Measurements from ENCODE around the gene MANEAL.

The MANEAL gene

DNA sequence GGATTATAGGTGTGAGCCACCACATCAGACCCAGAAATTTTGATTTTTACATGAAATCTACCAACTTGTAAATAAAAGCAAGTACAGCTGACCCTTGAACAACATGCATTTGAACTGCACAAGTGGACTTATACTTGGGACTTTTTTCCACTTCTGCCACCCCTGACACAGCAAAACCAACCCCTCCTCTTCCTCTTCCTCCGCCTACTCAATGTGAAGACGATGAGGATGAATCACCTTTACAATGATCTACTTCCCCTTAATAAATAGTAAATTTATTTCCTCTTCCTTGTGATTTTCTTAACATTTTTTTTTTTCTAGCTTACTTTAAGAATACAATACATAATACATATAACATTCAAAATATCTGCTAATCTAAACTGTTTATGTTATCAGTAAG is 31.9 kb downstream of the MANEAL start:
- no peak for DNase-seq (ENCODE audit: low read depth in 3 of 3, low spot score in 1 of 3)

DNA sequence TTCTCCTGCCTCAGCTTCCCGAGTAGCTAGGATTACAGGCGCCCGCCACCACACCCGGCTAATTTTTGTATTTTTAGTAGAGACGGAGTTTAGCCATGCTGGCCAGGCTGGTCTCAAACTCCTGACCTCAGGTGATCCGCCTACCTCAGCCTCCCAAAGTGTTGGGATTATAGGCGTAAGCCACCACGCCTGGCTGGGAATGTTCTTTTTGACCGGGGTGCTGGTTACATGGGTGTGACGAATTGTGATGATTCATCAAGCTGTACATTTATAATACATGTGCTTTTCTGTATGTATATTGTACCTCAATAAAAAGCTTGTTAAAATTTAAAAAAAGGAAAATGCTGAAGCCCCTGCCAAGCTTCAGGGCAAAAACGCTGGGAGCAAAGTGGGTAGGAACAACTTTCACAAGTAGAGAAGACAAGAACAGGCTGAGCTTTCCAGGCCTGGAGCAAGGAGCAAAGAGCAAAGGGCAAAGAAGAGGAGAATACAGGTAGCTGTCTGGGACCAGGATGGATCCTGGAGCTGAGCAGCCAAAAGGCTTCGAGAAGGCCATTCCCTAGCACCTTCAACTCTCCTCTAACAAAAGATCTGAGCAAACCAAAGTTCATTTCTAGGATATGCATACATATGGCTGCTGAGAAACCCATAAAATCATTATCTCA is 34.9 kb downstream of the MANEAL start:
- DNase-seq (ENCODE audit: low read depth in 3 of 3, low spot score in 1 of 3) = no peak

DNA sequence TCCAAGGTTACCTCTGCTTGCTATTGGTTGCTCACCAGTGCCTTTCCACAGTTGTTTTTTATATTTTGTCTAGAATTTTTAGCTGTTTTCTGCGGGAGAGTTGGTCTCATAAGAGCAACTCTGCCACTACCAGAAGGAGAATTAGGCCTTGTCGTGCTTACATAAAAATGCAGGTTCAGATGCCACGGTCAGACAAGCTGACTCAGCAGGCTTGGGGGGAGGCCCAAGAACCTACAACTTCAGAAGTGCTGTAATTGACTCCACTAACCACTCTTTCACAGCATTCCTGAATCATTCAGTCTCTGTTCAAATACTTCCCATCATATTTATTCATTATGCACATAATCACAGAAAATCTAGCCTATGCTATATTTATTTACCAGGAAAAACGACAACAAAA is 37.5 kb downstream of the MANEAL start:
- DNase-seq (ENCODE audit: low read depth in 3 of 3, low spot score in 1 of 3) = no peak

DNA sequence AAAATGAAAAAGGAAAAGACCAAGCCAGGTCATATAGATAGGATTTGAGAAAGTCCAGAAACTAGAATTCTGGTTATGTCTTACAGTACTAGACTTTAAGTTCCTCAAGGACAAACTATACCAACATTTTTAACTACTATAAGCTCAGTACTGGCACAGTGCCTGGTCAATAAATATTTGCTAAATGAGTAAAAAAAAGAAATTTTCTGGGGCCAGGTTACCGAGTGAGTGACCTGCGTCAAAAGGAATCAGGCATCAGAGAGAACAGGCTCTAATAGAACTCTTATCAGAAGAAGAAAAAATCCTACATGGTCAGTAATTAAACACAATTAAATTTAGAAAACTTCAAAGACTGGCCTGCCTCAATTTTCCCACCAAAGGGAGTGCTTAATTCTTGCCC is 38.2 kb downstream of the MANEAL start:
- no peak for DNase-seq (ENCODE audit: low read depth in 3 of 3, low spot score in 1 of 3)

DNA sequence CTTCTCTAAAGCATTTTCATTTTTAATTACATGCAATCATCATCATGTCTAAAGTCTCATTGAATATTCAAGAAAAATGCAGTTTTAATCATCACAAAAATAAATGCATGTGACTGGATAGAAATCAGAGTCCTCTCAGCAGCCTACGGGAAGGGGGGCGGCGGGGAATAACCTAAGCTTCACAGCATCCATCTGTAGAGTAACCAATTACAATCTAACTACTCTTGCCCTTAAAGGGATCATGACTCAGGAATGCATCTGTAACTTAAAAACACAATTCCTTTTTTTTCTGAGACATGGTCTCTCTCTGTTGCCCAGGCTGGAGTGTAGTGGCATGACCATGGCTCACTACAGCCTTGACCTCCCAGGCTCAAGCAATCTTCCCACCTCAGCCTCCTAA is 43.1 kb downstream of the MANEAL start:
- DNase-seq (ENCODE audit: low read depth in 3 of 3, low spot score in 1 of 3) = no peak

DNA sequence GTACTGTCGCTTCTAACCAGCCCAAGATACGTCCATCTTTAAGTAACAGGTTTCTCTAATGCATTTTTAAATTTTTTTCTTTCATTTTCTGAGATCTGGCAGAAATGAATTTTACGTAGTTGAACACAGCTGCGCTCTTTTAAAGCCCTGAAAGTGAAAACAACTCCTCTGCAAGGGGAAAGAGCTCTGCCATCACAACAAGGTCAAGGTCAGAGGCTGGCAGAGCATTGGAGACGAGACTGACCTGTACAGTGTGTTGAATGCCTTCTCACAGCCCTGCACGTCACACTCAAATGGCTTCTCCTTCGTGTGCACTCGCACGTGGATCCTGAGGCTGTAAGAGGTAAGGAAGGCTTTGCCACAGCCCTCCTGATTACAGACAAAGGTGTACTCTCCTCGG is 46.0 kb downstream of the MANEAL start:
- DNase-seq (ENCODE audit: low read depth in 3 of 3, low spot score in 1 of 3) = no peak

DNA sequence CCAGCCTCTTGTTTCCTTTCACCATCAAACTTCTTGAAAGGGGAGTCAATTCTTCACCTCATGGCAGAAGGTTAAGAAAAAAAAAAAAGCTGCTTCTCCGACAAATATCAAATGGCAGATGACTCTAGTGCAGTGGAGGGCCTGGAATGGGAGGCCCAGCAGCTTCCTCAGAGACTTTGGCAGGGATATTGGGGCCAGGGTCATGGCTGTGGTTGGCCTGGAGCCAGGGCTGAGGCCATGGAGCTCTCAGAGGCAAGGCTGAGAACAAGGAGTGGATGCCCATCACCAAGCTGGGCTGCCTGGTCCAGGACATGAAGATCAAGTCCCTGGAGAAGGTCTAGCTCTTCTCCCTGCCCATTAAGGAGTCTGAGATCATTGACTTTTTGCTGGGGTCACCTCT is 47.1 kb downstream of the MANEAL start:
- DNase-seq (ENCODE audit: low read depth in 3 of 3, low spot score in 1 of 3) = no peak

DNA sequence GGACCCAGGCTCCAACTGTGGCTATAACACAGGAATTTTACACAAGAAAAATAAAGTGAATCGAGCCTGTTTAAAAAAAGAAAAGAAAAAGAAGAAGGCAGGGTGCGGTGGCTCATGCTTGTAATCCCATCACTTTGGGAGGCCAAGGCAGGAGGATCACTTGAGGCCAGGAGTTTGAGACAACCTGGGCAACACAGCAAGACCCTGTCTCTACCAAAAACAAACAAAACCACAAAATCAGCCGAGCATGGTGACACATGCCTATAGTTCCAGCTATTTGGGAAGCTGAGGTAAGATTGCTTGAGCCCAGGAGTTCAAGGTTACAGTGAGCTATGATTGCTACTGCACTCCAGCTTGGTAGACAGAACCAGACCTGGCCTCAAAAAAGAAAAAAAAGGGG is 48.0 kb downstream of the MANEAL start:
- DNase-seq (ENCODE audit: low read depth in 3 of 3, low spot score in 1 of 3) = no peak

DNA sequence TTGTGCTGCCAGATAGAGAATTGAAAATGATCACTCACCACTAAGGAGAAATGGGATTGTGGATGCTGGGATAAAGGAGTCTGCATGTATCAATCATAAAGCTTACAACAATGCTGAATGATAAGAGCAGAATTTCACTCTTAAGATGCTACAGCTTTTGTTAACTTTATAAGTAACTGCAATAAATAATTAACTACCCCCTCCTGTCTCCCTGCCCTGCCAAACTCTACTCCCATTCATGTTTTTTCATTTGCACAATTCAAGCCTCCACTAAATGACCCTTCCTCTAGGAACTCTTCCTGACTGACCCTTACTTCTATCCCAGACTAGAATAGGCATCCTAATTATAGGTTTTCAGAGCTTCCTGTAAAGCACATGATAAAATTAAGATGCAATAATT is 50.9 kb downstream of the MANEAL start:
- DNase-seq (ENCODE audit: low read depth in 3 of 3, low spot score in 1 of 3) = no peak

DNA sequence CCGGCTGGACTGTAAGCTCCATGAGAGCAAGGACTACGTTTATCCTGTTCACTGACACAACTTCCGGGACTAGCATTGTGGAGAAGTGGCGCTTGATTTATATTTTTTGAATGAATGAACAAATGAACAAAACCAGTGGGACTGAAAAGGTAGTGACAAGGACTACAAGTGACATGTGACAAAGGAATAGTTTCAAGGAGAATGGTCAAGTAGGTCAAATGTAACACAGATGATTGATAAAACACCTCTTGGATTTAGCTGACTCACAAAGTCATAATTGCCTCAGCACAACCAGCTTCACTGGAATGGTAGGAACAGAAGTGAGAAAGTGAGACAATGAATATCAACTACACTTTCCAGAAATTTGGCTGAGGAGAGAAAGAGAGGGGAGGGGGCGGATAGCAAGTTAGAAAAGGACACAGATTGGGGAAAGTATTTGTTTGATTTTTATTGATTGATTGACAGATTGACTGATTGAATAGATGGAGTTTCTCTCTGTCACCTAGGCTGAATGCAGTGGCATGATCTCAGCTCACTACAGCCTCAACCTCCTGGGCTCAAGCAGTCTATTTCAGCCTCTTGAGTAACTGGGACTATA is 51.5 kb downstream of the MANEAL start:
- DNase-seq (ENCODE audit: low read depth in 3 of 3, low spot score in 1 of 3) = no peak

DNA sequence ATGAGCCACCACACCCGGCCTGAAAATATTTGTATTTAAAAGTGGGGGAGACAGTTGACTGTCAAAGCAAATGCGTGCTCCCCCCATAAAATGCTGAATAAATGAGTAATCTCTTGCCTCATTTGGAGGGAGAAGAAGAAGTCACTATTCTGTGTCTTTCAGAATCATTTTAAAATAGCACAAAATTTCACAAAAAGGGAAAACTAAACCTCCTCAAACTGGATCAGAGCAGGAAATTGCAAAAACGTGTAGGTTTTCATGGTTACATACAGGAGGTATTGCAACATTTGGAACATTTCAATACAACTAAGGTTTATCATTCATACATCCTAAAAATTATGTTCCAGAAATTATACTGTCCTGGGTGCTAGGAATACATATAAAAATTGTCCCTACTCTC is 52.1 kb downstream of the MANEAL start:
- DNase-seq (ENCODE audit: low read depth in 3 of 3, low spot score in 1 of 3) = no peak

DNA sequence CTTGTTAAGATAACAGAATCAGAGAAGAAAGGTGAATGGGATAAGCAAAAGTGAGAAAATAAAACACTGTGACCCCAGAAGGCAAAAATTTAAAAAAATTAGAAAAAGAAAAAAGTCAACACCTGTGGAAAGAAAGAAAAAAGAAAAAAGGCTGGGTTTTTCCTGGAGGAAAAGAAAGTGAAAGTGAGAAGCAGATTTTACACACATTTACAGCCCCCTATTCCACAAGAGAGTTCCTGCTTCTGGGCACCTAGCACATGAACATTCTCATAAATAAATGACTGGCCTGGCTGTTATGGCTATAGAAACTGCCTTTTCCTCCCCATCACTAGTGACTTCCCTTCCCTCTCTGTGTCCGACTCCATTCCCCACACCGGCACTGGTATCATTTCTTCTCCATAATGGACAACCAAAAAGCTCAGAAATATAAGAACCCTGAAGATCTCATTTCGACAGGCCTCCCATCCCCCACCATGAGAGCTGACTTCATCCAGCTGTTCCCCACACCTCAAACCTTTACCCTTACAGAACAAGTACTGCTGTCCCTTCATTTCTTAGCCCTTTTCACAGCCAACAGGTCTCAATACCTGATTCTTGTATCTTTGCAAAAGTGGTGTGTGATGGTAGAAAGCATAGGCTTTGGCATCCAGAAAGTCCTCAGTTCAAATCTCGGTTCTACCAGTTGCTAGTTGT is 53.1 kb downstream of the MANEAL start:
- no peak for DNase-seq (ENCODE audit: low read depth in 3 of 3, low spot score in 1 of 3)

DNA sequence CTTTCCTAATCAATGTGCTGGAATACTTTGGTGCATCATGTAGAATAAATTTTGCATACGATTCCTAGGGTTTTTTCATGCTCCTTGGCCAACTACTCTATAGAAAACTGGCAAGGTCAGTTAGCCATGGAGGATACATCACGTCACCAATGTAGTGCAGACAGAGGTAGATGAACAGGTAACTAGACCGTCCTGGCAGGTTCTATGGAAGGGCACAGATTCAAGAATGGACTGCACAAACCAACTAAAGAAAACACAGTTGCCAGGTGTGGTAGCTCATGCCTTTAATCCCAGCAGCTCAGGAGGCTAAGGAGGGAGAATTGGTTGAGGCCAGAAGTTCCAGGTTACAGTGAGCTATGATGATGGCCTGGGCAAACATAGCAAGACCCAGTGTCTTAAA is 55.8 kb downstream of the MANEAL start:
- no peak for DNase-seq (ENCODE audit: low read depth in 3 of 3, low spot score in 1 of 3)

DNA sequence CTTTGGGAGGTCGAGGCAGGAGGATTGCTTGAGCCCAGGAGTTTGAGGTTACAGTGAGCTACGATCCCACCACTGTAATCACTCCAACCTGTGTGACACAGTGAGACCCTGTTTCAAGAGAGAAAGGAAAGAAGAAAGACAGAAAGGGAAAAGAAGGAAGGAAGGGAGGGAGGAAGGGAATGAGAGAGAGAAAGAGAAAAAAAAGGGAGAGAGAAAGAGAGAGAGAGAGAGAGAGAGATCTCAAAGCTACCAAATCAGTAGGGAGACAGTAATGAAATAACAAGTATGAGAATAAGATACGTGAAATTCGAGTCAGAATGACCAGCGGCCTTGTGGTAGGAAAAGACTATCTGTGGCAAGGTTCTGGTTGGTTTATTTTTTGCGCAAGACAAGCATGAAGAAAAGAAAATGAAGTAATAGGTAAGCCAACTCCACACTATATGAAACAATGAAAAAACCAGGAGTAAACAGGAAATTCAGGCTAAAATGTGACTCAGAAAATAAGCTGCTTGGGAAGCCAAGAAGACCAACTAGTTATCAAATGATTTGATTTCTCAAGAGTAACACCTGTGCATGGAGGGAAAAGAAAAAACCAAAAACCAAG is 56.8 kb downstream of the MANEAL start:
- no peak for DNase-seq (ENCODE audit: low read depth in 3 of 3, low spot score in 1 of 3)

Measured in stimulated activated CD4-positive, alpha-beta T cell treated with anti-CD3 and anti-CD28 coated beads, TNF-alpha, amount 100 ng/mL, for 1 hour (primary cell).